ENCODE results near the gene AP2A1. TPM values are rescaled to one million over a fixed set of nuclear protein-coding genes. Genes with fewer than 3 reads are reported as not detected.

Gene AP2A1
- total RNA-seq, 1 donor from 2014 or later: 32.9 TPM

GRCh38 chr19:49832556-49832955 is 65.8 kb downstream of the AP2A1 start:
- peak overlapping the region in 1 of 3 donors; percentile 26 for H3K9ac ChIP-seq (ENCODE audit: low read depth in 1 of 3, low read length in 3 of 3)
- H3K9me3 ChIP-seq (ENCODE audit: control insufficient read depth in 3 of 3, low read length in 3 of 3): no peaks in the 10 kb centered on the region
- H3K27ac ChIP-seq (ENCODE audit: low read depth, low read length): peak overlapping the region; percentile 96
- peaks cover 49 to 52% (median 51%) of the 10 kb centered on the region in 3 donors for H3K36me3 ChIP-seq (ENCODE audit: control insufficient read depth in 3 of 3, insufficient read depth in 3 of 3, low read length in 3 of 3)
- H3K4me3 ChIP-seq (ENCODE audit: low read length in 3 of 3): no peak overlapping the region
- no peaks in the 10 kb centered on the region for H3K27me3 ChIP-seq (ENCODE audit: control insufficient read depth in 3 of 3, insufficient read depth in 3 of 3, low read length in 3 of 3)
- peaks cover 29 to 60% (median 45%) of the 10 kb centered on the region in 3 donors for H3K4me1 ChIP-seq (ENCODE audit: control insufficient read depth in 3 of 3, insufficient read depth in 3 of 3, low read length in 3 of 3)

GRCh38 chr19:49833599-49833998 is 66.8 kb downstream of the AP2A1 start:
- no peak overlapping the region for H3K4me3 ChIP-seq (ENCODE audit: low read length in 3 of 3)
- H3K4me1 ChIP-seq (ENCODE audit: control insufficient read depth in 3 of 3, insufficient read depth in 3 of 3, low read length in 3 of 3): peaks cover 27 to 51% (median 39%) of the 10 kb centered on the region in 3 donors
- H3K9me3 ChIP-seq (ENCODE audit: control insufficient read depth in 3 of 3, low read length in 3 of 3): no peaks in the 10 kb centered on the region
- H3K36me3 ChIP-seq (ENCODE audit: control insufficient read depth in 3 of 3, insufficient read depth in 3 of 3, low read length in 3 of 3): peaks cover 52 to 59% (median 54%) of the 10 kb centered on the region in 3 donors
- H3K27me3 ChIP-seq (ENCODE audit: control insufficient read depth in 3 of 3, insufficient read depth in 3 of 3, low read length in 3 of 3): no peaks in the 10 kb centered on the region
- peak overlapping the region; percentile 96 for H3K27ac ChIP-seq (ENCODE audit: low read depth, low read length)
- H3K9ac ChIP-seq (ENCODE audit: low read depth in 1 of 3, low read length in 3 of 3): peak overlapping the region; percentile 60 to 86 (median 77)

DNA sequence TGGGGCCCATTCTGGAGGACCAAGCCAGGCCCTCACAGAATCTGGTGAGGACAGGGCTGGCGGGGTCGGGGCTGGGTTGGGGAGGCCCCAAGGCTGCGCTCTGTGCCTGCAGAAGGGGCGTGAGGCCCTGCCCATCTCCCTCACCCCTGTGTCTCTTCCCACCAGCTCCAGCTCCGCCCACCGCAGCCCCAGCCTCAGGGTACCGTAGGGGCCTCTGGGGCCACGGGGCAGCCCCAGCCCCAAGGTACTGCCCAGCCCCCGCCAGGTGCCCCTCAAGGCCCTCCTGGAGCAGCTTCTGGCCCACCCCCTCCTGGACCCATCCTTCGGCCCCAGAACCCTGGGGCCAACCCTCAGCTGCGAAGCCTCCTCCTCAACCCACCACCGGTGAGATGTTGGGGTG is 68.8 kb downstream of the AP2A1 start:
- H3K27ac ChIP-seq (ENCODE audit: low read depth, low read length): peak overlapping the region; percentile 96
- no peak overlapping the region for H3K4me3 ChIP-seq (ENCODE audit: low read length in 3 of 3)
- H3K4me1 ChIP-seq (ENCODE audit: control insufficient read depth in 3 of 3, insufficient read depth in 3 of 3, low read length in 3 of 3): peaks cover 22 to 39% (median 34%) of the 10 kb centered on the region in 3 donors
- H3K36me3 ChIP-seq (ENCODE audit: control insufficient read depth in 3 of 3, insufficient read depth in 3 of 3, low read length in 3 of 3): peaks cover 55 to 66% (median 59%) of the 10 kb centered on the region in 3 donors
- no peaks in the 10 kb centered on the region for H3K27me3 ChIP-seq (ENCODE audit: control insufficient read depth in 3 of 3, insufficient read depth in 3 of 3, low read length in 3 of 3)
- peak overlapping the region in 1 of 3 donors; percentile 40 for H3K9ac ChIP-seq (ENCODE audit: low read depth in 1 of 3, low read length in 3 of 3)
- no peaks in the 10 kb centered on the region for H3K9me3 ChIP-seq (ENCODE audit: control insufficient read depth in 3 of 3, low read length in 3 of 3)

DNA sequence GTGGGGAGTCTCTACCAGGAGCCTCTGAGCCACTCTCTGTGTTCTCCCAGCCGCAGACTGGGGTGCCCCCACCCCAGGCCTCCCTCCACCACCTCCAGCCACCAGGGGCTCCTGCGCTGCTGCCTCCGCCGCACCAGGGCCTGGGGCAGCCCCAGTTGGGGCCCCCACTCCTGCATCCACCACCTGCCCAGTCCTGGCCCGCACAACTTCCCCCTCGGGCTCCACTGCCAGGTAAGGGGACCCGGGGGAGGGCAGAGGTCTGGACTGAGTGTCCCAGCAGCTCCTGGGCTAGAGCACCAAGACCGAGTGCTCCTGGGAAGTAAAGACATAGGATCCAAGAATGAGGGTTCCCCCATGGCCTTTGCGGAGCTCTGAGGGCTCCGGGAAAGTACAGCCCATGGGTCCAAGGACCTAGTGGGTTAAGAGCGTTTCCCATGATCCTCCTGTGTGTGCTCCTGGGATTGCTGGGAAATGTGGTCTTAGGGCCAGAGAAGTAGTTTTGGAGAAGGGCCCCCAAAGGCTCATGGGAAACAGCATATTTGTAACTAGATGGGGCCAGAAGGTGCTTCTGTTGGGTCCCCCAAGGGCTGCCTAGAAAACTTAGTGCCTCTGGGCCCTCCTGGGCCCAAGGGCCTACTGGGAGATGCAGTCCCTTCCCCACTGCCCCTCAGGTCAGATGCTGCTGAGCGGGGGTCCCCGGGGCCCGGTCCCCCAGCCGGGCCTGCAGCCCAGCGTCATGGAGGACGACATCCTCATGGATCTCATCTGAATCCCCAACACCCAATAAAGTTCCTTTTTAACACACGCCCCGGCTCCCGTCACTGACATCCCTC is 69.6 kb downstream of the AP2A1 start:
- Histone ChIP-seq H3K4me3 (ENCODE audit: low read length in 3 of 3) (no peak overlapping the region), H3K27me3 (ENCODE audit: control insufficient read depth in 3 of 3, insufficient read depth in 3 of 3, low read length in 3 of 3) (no peaks in the 10 kb centered on the region), H3K36me3 (ENCODE audit: control insufficient read depth in 3 of 3, insufficient read depth in 3 of 3, low read length in 3 of 3) (peaks cover 50 to 63% (median 54%) of the 10 kb centered on the region in 3 donors), H3K9ac (ENCODE audit: low read depth in 1 of 3, low read length in 3 of 3) (peak overlapping the region in 1 of 3 donors; percentile 40), H3K4me1 (ENCODE audit: control insufficient read depth in 3 of 3, insufficient read depth in 3 of 3, low read length in 3 of 3) (peaks cover 22 to 39% (median 34%) of the 10 kb centered on the region in 3 donors), H3K27ac (ENCODE audit: low read depth, low read length) (no peak overlapping the region), H3K9me3 (ENCODE audit: control insufficient read depth in 3 of 3, low read length in 3 of 3) (no peaks in the 10 kb centered on the region)

DNA sequence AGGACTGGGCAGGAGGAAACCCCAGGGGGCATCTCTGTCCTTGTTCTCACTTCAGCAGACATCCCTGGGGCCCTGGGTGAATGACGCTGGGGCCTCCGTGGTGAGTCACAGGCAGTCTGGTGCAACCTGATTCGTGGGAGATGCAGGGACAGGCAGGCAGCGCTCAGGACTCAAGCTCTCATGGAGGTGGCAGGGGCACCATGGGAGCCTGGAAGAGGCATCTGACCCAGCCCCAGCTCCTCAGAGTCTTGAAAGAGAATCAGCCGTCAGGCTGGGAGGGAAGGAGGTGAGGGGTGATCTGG is 70.2 kb downstream of the AP2A1 start:
- H3K9me3 ChIP-seq (ENCODE audit: control insufficient read depth in 3 of 3, low read length in 3 of 3): no peaks in the 10 kb centered on the region
- peaks cover 45 to 58% (median 49%) of the 10 kb centered on the region in 3 donors for H3K36me3 ChIP-seq (ENCODE audit: control insufficient read depth in 3 of 3, insufficient read depth in 3 of 3, low read length in 3 of 3)
- peaks cover 24 to 37% (median 34%) of the 10 kb centered on the region in 3 donors for H3K4me1 ChIP-seq (ENCODE audit: control insufficient read depth in 3 of 3, insufficient read depth in 3 of 3, low read length in 3 of 3)
- H3K27me3 ChIP-seq (ENCODE audit: control insufficient read depth in 3 of 3, insufficient read depth in 3 of 3, low read length in 3 of 3): no peaks in the 10 kb centered on the region
- peak overlapping the region in 2 of 3 donors; percentile 8 to 44 for H3K9ac ChIP-seq (ENCODE audit: low read depth in 1 of 3, low read length in 3 of 3)
- H3K4me3 ChIP-seq (ENCODE audit: low read length in 3 of 3): no peak overlapping the region
- no peak overlapping the region for H3K27ac ChIP-seq (ENCODE audit: low read depth, low read length)

DNA sequence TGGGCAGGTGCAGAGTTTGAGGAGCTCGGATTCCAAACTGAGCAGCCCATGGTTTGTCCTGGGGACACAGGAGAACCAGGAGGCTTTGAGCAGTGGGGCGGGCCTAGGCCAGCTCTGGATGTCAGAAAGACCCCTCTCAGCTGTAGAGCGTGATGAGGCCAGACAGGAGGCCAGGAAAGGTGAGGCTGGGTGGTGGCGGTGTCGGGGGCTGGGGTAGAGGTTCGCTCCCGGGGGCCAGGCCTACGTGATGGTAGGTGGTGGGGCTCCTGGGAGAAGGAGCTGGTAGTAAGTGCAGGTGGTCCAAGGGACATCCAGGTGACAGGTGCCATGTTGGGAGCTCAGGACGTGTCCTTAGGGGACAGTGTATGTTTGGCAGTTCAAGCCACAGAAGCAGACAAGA is 70.6 kb downstream of the AP2A1 start:
- peaks cover 43 to 54% (median 45%) of the 10 kb centered on the region in 3 donors for H3K36me3 ChIP-seq (ENCODE audit: control insufficient read depth in 3 of 3, insufficient read depth in 3 of 3, low read length in 3 of 3)
- no peaks in the 10 kb centered on the region for H3K9me3 ChIP-seq (ENCODE audit: control insufficient read depth in 3 of 3, low read length in 3 of 3)
- H3K4me1 ChIP-seq (ENCODE audit: control insufficient read depth in 3 of 3, insufficient read depth in 3 of 3, low read length in 3 of 3): peaks cover 24 to 33% (median 31%) of the 10 kb centered on the region in 3 donors
- H3K27ac ChIP-seq (ENCODE audit: low read depth, low read length): no peak overlapping the region
- H3K4me3 ChIP-seq (ENCODE audit: low read length in 3 of 3): no peak overlapping the region
- peak overlapping the region in 1 of 3 donors; percentile 44 for H3K9ac ChIP-seq (ENCODE audit: low read depth in 1 of 3, low read length in 3 of 3)
- no peaks in the 10 kb centered on the region for H3K27me3 ChIP-seq (ENCODE audit: control insufficient read depth in 3 of 3, insufficient read depth in 3 of 3, low read length in 3 of 3)

- no peak overlapping the region for H3K9ac ChIP-seq (ENCODE audit: low read depth in 1 of 3, low read length in 3 of 3)
- H3K27ac ChIP-seq (ENCODE audit: low read depth, low read length): peak overlapping the region; percentile 36
- peaks cover 39 to 45% (median 41%) of the 10 kb centered on the region in 3 donors for H3K36me3 ChIP-seq (ENCODE audit: control insufficient read depth in 3 of 3, insufficient read depth in 3 of 3, low read length in 3 of 3)
Observed at GRCh38 chr19:49838885-49839588, 72.2 kb downstream of the AP2A1 start.

DNA sequence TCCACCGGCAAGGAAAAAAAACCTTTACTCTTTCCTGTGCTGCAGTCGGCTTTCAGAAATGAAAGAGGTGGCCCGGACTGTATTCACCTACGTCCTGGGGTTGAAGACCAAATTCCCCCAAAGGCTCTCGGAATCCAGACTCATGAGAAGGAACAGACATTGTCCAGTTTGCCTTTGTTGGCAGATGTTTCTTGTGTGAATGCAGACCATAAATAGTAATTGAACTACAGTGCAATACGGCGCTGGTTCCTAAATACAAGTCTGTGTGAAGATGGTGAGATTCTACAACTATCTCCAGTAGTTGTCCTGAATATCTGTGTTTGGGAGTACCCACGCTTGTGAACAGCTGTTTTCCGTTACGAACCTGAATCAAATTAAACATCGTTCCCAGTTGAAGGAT is 72.9 kb downstream of the AP2A1 start:
- Histone ChIP-seq H3K36me3 (ENCODE audit: control insufficient read depth in 3 of 3, insufficient read depth in 3 of 3, low read length in 3 of 3) (peaks cover 37 to 41% (median 39%) of the 10 kb centered on the region in 3 donors), H3K27me3 (ENCODE audit: control insufficient read depth in 3 of 3, insufficient read depth in 3 of 3, low read length in 3 of 3) (no peaks in the 10 kb centered on the region), H3K9ac (ENCODE audit: low read depth in 1 of 3, low read length in 3 of 3) (no peak overlapping the region), H3K4me3 (ENCODE audit: low read length in 3 of 3) (no peak overlapping the region), H3K4me1 (ENCODE audit: control insufficient read depth in 3 of 3, insufficient read depth in 3 of 3, low read length in 3 of 3) (peaks cover 9 to 22% (median 17%) of the 10 kb centered on the region in 3 donors), H3K9me3 (ENCODE audit: control insufficient read depth in 3 of 3, low read length in 3 of 3) (no peaks in the 10 kb centered on the region), H3K27ac (ENCODE audit: low read depth, low read length) (no peak overlapping the region)

More at GRCh38 chr19:49838885-49839588, 72.2 kb downstream of the AP2A1 start:
- H3K4me3 ChIP-seq (ENCODE audit: low read length in 3 of 3): no peak overlapping the region
- H3K9me3 ChIP-seq (ENCODE audit: control insufficient read depth in 3 of 3, low read length in 3 of 3): no peaks in the 10 kb centered on the region
- H3K4me1 ChIP-seq (ENCODE audit: control insufficient read depth in 3 of 3, insufficient read depth in 3 of 3, low read length in 3 of 3): peaks cover 14 to 22% (median 20%) of the 10 kb centered on the region in 3 donors
- no peaks in the 10 kb centered on the region for H3K27me3 ChIP-seq (ENCODE audit: control insufficient read depth in 3 of 3, insufficient read depth in 3 of 3, low read length in 3 of 3)

DNA sequence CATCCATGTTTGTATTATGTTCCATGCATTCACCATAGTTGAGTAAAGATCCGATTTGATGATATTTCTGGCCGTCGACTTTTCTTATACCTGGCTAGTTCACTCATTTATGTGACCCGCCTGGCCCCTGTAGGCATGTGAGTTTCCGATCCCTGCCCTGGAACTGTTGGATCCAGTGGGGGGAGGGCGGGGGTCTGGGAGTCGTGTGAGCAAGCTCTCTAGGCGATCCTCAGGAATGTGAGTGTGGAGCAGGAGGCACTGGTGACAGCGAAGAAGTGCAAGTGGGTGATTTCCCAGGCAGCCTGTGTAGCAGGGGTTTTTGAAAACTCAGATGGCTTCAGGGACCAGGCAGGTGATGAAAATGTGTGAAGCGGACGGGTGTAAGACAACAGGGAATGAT is 73.5 kb downstream of the AP2A1 start:
- H3K9ac ChIP-seq (ENCODE audit: low read depth in 1 of 3, low read length in 3 of 3): no peak overlapping the region
- no peaks in the 10 kb centered on the region for H3K9me3 ChIP-seq (ENCODE audit: control insufficient read depth in 3 of 3, low read length in 3 of 3)
- H3K27ac ChIP-seq (ENCODE audit: low read depth, low read length): peak overlapping the region; percentile 10
- H3K4me1 ChIP-seq (ENCODE audit: control insufficient read depth in 3 of 3, insufficient read depth in 3 of 3, low read length in 3 of 3): peaks cover 12 to 18% (median 14%) of the 10 kb centered on the region in 3 donors
- no peak overlapping the region for H3K4me3 ChIP-seq (ENCODE audit: low read length in 3 of 3)
- peaks cover 33 to 38% (median 35%) of the 10 kb centered on the region in 3 donors for H3K36me3 ChIP-seq (ENCODE audit: control insufficient read depth in 3 of 3, insufficient read depth in 3 of 3, low read length in 3 of 3)
- no peaks in the 10 kb centered on the region for H3K27me3 ChIP-seq (ENCODE audit: control insufficient read depth in 3 of 3, insufficient read depth in 3 of 3, low read length in 3 of 3)
